Gastrocnemius medialis (tissue), 4 donors: Measurements from ENCODE around the gene ROBO1.

Experiments used
- POLR2A ChIP-seq, 2 donors: fragments of 450-650 bp; IDR thresholded peaks; one replicate each; pipeline ENCODE4 v1.6.1; 2017; ENCODE audit warnings: antibody characterized with exemption in 2 of 2, mild to moderate bottlenecking in 2 of 2, moderate library complexity in 2 of 2
- TF ChIP-seq, protein P1 (sequence below), 5 experiments: fragments of 450-650 bp in 3 of 5; fragments of 200-600 bp in 2 of 5; sonication (generic) in 2 of 5; IDR thresholded peaks in 4 of 5; conservative IDR thresholded peaks in 1 of 5; 1 replicate in 4 of 5; 2 replicates in 1 of 5; pipeline ENCODE4 v1.5.1; 2016 to 2019; ENCODE audit warnings: antibody characterized with exemption in 5 of 5, mild to moderate bottlenecking in 3 of 5, moderate library complexity in 3 of 5

DNA sequence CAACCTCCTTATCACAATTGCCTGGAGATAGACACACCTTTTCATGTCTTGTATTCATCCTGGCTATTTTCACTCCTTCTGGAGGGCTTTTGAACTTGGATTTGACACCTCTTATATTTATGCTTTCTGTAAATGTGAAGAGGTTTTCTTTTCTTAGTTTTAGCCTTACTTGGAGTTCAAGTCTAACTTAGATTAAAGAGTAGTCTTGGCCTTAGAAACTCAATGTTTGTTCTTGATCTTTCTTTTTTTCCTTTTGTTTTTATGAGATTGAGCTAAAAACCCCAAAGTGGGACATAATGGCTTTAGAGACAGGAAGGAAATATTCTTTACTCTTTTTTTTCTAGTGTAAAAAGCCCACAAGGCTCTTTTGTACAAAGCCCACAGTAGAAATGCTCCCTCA is 1054.9 kb downstream of the ROBO1 start:
- TF ChIP-seq, protein P1, sequence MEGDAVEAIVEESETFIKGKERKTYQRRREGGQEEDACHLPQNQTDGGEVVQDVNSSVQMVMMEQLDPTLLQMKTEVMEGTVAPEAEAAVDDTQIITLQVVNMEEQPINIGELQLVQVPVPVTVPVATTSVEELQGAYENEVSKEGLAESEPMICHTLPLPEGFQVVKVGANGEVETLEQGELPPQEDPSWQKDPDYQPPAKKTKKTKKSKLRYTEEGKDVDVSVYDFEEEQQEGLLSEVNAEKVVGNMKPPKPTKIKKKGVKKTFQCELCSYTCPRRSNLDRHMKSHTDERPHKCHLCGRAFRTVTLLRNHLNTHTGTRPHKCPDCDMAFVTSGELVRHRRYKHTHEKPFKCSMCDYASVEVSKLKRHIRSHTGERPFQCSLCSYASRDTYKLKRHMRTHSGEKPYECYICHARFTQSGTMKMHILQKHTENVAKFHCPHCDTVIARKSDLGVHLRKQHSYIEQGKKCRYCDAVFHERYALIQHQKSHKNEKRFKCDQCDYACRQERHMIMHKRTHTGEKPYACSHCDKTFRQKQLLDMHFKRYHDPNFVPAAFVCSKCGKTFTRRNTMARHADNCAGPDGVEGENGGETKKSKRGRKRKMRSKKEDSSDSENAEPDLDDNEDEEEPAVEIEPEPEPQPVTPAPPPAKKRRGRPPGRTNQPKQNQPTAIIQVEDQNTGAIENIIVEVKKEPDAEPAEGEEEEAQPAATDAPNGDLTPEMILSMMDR (IDR thresholded peaks at IDR 0.05 in 4 of 5, conservative IDR thresholded peaks at IDR 0.05 in 1 of 5) = no peak
- no peak for TF ChIP-seq POLR2A (IDR thresholded peaks at IDR 0.05)
